Small intestine (tissue), 16 donors: ENCODE measurements around the gene OR6C6. TPM values are rescaled to one million over a fixed set of nuclear protein-coding genes. Genes with fewer than 3 reads are reported as not detected.
A peak's percentile ranks its signal among the peaks of the same experiment; 100 is the strongest.
"Not testable (repeated sequence)": the region's sequence is repeated elsewhere in the genome, so short reads cannot be mapped to it uniquely, and the experiment has no call there.

Source experiments
- DNase-seq, 2 donors: peaks; one replicate each; pipeline versions ENCODE4 v3.0.0 to v3.0.0-alpha.2; 2013
- FAIRE-seq: peaks from 2 replicates; lab custom pipeline; 2012; peaks lifted over from hg19 to GRCh38; lab: Jason Lieb, UNC
- H3K27ac ChIP-seq, 3 donors: one replicate each; pipeline ENCODE4 v1.5.1; 2013; ENCODE audit warnings: low read length in 2 of 3, mild to moderate bottlenecking in 2 of 3, control low read depth in 1 of 3, inconsistent platforms in 1 of 3, low read depth in 1 of 3, moderate library complexity in 1 of 3
- H3K27me3 ChIP-seq, 3 donors: one replicate each; pipeline ENCODE4 v1.6.1; 2013; ENCODE audit warnings: low read length in 3 of 3, inconsistent platforms in 1 of 3; ENCODE audit not compliant: control insufficient read depth in 3 of 3, insufficient read depth in 3 of 3
- H3K36me3 ChIP-seq, 3 donors: one replicate each; pipeline ENCODE4 v1.6.1; 2013; ENCODE audit warnings: low read length in 3 of 3, inconsistent platforms in 1 of 3, low read depth in 1 of 3, mild to moderate bottlenecking in 1 of 3, moderate library complexity in 1 of 3; ENCODE audit not compliant: control insufficient read depth in 3 of 3, insufficient read depth in 2 of 3
- H3K4me1 ChIP-seq, 3 donors: one replicate each; pipeline ENCODE4 v1.6.1; 2013; ENCODE audit warnings: low read length in 2 of 3, inconsistent platforms in 1 of 3, low read depth in 1 of 3, mild to moderate bottlenecking in 1 of 3, moderate library complexity in 1 of 3; ENCODE audit not compliant: control insufficient read depth in 3 of 3, insufficient read depth in 2 of 3
- H3K4me3 ChIP-seq, 3 donors: one replicate each; pipeline ENCODE4 v1.5.1; 2013; ENCODE audit warnings: low read length in 3 of 3, control low read depth in 1 of 3, inconsistent platforms in 1 of 3, low read depth in 1 of 3, mild to moderate bottlenecking in 1 of 3, moderate library complexity in 1 of 3
- H3K9me3 ChIP-seq, 2 donors: one replicate each; pipeline ENCODE4 v1.6.1; 2013; ENCODE audit warnings: low read depth in 1 of 2, low read length in 1 of 2; ENCODE audit not compliant: control insufficient read depth in 2 of 2, insufficient read depth in 1 of 2
- WGBS, 3 donors: extraction: QIAGEN DNeasy Blood & Tissue Kit; methylation state at CpG; one replicate each; pipeline ENCODE4 v1.1.7; 2013; 5-methylcytosine and 5-hydroxymethylcytosine counted together
- long read RNA-seq, 10 donors: transcript quantifications; one replicate each; lab custom pipeline, GENCODE V29; 2026
- polyA plus RNA-seq, 4 donors: library from polyadenylated mRNA; stranded (reverse) in 3 of 4; unstranded in 1 of 4; fragments of 200-250 nt in 3 of 4; fragments of 120-200 nt in 1 of 4; gene quantifications; one replicate each; pipeline versions ENCODE4 v1.2.1 to v1.2.3, GENCODE V29; 2013
- donor health status: healthy with polysubstance abuse.
- donor health status: control.
- donor health status: control.
- donor health status: Bipolar disorder and iron deficiency.
- donor health status: healthy.

OR6C6 gene
- not detected for polyA plus RNA-seq
- long read RNA-seq, donor 1: 0 reads
- long read RNA-seq, donor 2: 0 reads
- long read RNA-seq, donor 3: 0 reads
- long read RNA-seq, donor 4: 0 reads
- long read RNA-seq, donor 5: 0 reads
- long read RNA-seq, donor 6: 0 reads
- long read RNA-seq, donor 7: 0 reads
- long read RNA-seq, donor 8: 0 reads
- long read RNA-seq, donor 9: 0 reads
- long read RNA-seq, donor 10: 0 reads

DNA sequence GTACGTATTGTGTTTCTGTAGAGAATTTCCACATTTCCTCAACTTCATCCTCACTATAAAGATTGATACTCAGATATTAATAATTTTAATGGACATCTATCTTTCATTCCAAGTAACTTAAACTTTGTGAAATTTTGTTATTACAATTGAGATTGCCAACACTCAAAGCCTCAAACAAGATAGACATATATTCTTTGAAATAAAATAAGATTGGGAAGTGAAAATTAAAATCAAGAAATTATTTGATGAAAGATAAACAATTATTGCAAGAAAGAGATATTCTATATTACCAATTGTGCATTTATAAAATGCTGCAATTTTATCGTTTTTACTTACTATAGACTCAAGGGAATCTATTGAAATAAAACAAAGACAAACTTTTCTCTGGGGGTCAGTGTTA, at the start of gene OR6C6:
Gene OR6C6, minus strand, starts transcription at position 101 of the 400 bp plus-strand sequence. CDS start 1,337 bp downstream, outside the sequence.
- FAIRE-seq: no peak
- Histone ChIP-seq H3K4me1 (no peaks in the 10 kb centered on the region), H3K27ac (no peak within 1 kb of the TSS), H3K27me3 (no peaks in the 10 kb centered on the region), H3K9me3 (no peaks in the 10 kb centered on the region), H3K4me3 (no peak within 1 kb of the TSS), H3K36me3 (no peaks in the 10 kb centered on the region)
- DNase-seq: no peak
- 48 to 72% (median 62%) methylated on average over 2 of the region's 2 CpGs for WGBS, 3 donors

- FAIRE-seq (no peak), DNase-seq (no peak)
- no peaks in the 10 kb centered on the region for H3K9me3 ChIP-seq
- H3K36me3 ChIP-seq: no peaks in the 10 kb centered on the region
- 84 to 89% (median 88%) methylated on average over 10 of the region's 10 CpGs for WGBS, 3 donors
- no peaks in the 10 kb centered on the region for H3K4me1 ChIP-seq
- no peak overlapping the region for H3K27ac ChIP-seq
- H3K27me3 ChIP-seq: no peaks in the 10 kb centered on the region
- H3K4me3 ChIP-seq: no peak overlapping the region
Measured at GRCh38 chr12:55336002-55336401, 39.6 kb upstream of the OR6C6 start.

DNA sequence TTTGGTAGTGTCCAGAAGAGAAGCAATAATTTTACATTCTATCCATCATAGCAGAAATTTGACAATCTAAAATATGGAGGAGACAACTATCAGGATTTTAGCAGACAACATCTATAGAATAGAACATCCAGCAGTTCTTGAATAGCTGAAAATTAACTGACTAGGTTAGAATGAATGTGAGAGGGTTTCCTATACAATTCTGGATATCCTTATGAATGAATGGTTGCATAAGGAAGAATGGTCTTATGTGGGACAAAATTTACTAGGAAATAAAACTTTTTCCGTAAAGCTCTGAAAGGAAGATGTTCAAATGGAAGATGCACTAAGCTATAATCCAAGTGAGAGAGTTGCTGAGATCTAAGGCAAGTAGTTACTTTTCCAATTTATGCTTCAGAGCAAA, 34.1 kb upstream of the OR6C6 start, which contains the start of gene OR6C3:
Gene OR6C3, plus strand, starts transcription at position 301 of the 400 bp plus-strand sequence. CDS start 955 bp downstream, outside the sequence.
- H3K9me3 ChIP-seq: no peaks in the 10 kb centered on the region
- H3K27me3 ChIP-seq: no peaks in the 10 kb centered on the region
- WGBS, 3 donors: 89 to 97% (median 92%) methylated on average over 1 of the region's 1 CpG
- H3K4me3 ChIP-seq: no peak within 1 kb of the TSS
- DNase-seq (no peak), FAIRE-seq (no peak)
- H3K36me3 ChIP-seq: no peaks in the 10 kb centered on the region
- H3K4me1 ChIP-seq: no peaks in the 10 kb centered on the region
- H3K27ac ChIP-seq: no peak within 1 kb of the TSS

DNA sequence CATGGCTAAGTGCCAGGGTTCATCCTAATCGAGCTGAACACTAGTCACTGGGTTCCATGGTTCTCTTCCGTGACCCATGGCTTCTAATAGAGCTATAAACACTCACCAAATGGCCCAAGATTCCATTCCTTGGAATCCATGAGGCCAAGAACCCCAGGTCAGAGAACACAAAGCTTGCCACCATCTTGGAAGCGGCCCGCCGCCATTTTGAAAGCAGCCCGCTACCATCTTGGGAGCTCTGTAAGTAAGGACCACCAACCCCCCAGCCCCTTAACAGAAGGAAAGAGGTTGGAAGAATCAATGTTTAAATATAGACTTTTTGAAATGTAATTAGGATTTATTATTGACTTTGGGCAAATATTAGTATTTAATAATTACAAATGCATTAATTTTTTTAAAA, 29.4 kb upstream of the OR6C6 start:
- not testable (repeated sequence) for DNase-seq, H3K4me3 ChIP-seq, H3K36me3 ChIP-seq, FAIRE-seq, H3K27ac ChIP-seq, H3K4me1 ChIP-seq, H3K27me3 ChIP-seq, H3K9me3 ChIP-seq
- WGBS, 3 donors: 91 to 93% (median 91%) methylated on average over 6 of the region's 6 CpGs

GRCh38 chr12:55320201-55320600, 23.8 kb upstream of the OR6C6 start:
- H3K27ac ChIP-seq: peak overlapping the region in 1 of 3 donors; percentile 38
- no peaks in the 10 kb centered on the region for H3K36me3 ChIP-seq
- FAIRE-seq (no peak), DNase-seq (peak in 1 of 2 donors; percentile 42)
- H3K4me1 ChIP-seq: no peaks in the 10 kb centered on the region
- H3K9me3 ChIP-seq: peaks cover 0 to 4% of the 10 kb centered on the region in 2 donors
- 13 to 55% (median 38%) methylated on average over 4 of the region's 4 CpGs for WGBS, 3 donors
- no peaks in the 10 kb centered on the region for H3K27me3 ChIP-seq
- no peak overlapping the region for H3K4me3 ChIP-seq

DNA sequence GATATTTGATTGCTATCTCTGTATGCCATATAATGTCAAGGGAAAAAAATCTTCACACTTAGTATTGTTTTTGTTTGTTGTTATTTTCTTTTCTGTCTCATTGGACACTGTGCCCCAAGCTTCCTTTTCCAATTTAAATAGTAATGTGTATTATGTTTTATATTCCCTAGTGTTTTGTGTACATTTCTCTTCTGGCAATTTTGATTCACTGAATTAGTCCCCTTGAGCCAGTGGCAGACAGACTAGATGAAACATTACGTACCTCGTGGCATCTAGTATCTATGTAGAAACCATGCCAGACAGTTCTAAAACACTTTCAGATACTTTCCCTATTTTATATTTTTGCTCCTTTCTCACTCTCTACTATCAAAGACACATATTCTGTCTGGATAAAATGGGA, 17.7 kb upstream of the OR6C6 start, which contains the start of gene OR6C1:
Gene OR6C1, plus strand, starts transcription at position 301 of the 400 bp plus-strand sequence. CDS start 6,257 bp downstream, outside the sequence.
- WGBS, 3 donors: 83 to 87% (median 86%) methylated on average over 2 of the region's 2 CpGs
- Histone ChIP-seq H3K27me3 (no peaks in the 10 kb centered on the region), H3K4me3 (no peak within 1 kb of the TSS), H3K27ac (no peak within 1 kb of the TSS), H3K9me3 (no peaks in the 10 kb centered on the region), H3K36me3 (no peaks in the 10 kb centered on the region), H3K4me1 (no peaks in the 10 kb centered on the region)
- no peak for DNase-seq
- FAIRE-seq: no peak

- no peak for DNase-seq
- Histone ChIP-seq H3K27me3 (no peaks in the 10 kb centered on the region), H3K9me3 (no peaks in the 10 kb centered on the region), H3K4me3 (no peak overlapping the region), H3K4me1 (no peaks in the 10 kb centered on the region), H3K36me3 (no peaks in the 10 kb centered on the region), H3K27ac (no peak overlapping the region)
- no peak for FAIRE-seq
- 40 to 52% (median 43%) methylated on average over 2 of the region's 2 CpGs for WGBS, 3 donors
Measured at GRCh38 chr12:55289999-55290398, 6.4 kb downstream of the OR6C6 start.

DNA sequence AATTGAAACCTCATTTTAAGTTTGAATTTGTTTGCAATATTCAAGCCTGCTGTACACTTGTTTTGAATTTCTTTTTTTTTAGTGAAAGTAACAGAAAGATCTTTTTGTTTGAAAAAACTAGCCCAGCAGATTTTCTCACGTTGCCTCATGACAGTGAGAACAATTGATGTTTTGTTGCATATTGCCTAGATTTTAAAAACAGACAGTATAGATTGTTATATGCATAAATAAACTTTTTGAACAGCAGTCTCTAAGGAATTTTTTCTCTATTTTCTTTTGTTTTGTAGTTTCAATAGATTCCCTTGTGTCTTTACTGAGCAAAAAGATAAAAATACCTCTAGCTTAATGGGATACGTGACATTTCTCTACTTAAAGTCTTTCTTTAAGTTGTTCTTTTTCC, 15.4 kb downstream of the OR6C6 start:
- Histone ChIP-seq H3K27ac (no peak overlapping the region), H3K4me1 (no peaks in the 10 kb centered on the region), H3K4me3 (no peak overlapping the region), H3K36me3 (no peaks in the 10 kb centered on the region), H3K27me3 (no peaks in the 10 kb centered on the region), H3K9me3 (peaks cover 0 to 4% of the 10 kb centered on the region in 2 donors)
- FAIRE-seq (no peak), DNase-seq (no peak)
- 49 to 60% (median 54%) methylated on average over 2 of the region's 2 CpGs for WGBS, 3 donors

DNA sequence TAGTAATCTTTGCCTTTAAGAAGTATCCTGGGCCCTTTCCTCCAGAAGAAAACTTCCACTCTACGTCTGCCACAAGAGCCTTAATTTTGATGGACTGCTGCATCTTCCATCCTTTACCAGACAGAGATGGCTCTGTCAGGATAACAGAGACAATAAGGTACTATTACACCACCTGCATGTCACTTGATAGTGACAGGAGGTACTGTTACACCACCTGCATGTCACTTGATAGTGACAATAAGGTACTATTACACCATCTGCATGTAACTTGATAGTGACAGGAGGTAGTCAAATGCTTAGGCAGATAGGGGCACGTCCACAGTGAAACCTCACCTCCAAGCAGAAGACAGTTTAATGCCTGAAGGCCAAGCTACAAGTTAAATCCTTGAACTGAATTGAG, 38.1 kb downstream of the OR6C6 start:
- no peak for FAIRE-seq
- WGBS, 3 donors: 52 to 68% (median 63%) methylated on average over 2 of the region's 2 CpGs
- H3K4me3 ChIP-seq: no peak overlapping the region
- DNase-seq: no peak
- H3K4me1 ChIP-seq: no peaks in the 10 kb centered on the region
- H3K27ac ChIP-seq: no peak overlapping the region
- no peaks in the 10 kb centered on the region for H3K27me3 ChIP-seq
- H3K9me3 ChIP-seq: no peaks in the 10 kb centered on the region
- H3K36me3 ChIP-seq: no peaks in the 10 kb centered on the region
